SK-N-SH treated with all-trans-retinoic acid at 6 μM for 48 hours (cell line): ENCODE measurements around the gene ORAI3.
"Not testable (repeated sequence)": the region's sequence is repeated elsewhere in the genome, so short reads cannot be mapped to it uniquely, and the experiment has no call there.

Experiments
- ATAC-seq: fragments of 200-7000 bp; cut with Tn5 transposase; 3 replicates; pipeline ENCODE4 v1.9.1; 2020; ENCODE audit warnings: mild to moderate bottlenecking, moderate library complexity
- ARNTL ChIP-seq: fragments of 450-650 bp; formaldehyde crosslinking; IDR thresholded peaks from 2 replicates; pipeline ENCODE4 v1.5.0; 2020; ENCODE audit warnings: low read depth, mild to moderate bottlenecking, moderate library complexity, borderline replicate concordance
- BACH2 ChIP-seq: fragments of 250-450 bp; sonication (Bioruptor Pico); IDR thresholded peaks from 2 replicates; pipeline ENCODE4 v1.9.0; 2021; ENCODE audit warnings: mild to moderate bottlenecking, borderline replicate concordance
- CSDC2 ChIP-seq: fragments of 250-450 bp; sonication (Bioruptor Pico); IDR thresholded peaks from 2 replicates; pipeline ENCODE4 v1.5.0; 2020; ENCODE audit warnings: mild to moderate bottlenecking, moderate library complexity
- ESRRG ChIP-seq: fragments of 250-450 bp; sonication (Bioruptor Pico); IDR thresholded peaks from 2 replicates; pipeline ENCODE4 v1.6.1; 2021; ENCODE audit warnings: mild to moderate bottlenecking
- GLIS3 ChIP-seq: fragments of 250-450 bp; sonication (Bioruptor Pico); IDR thresholded peaks from 2 replicates; pipeline ENCODE4 v1.5.0; 2020; ENCODE audit warnings: mild to moderate bottlenecking, moderate library complexity
- ISL1 ChIP-seq: fragments of 250-450 bp; sonication (Bioruptor Pico); IDR thresholded peaks from 2 replicates; pipeline ENCODE4 v2.1.2; 2022; ENCODE audit warnings: mild to moderate bottlenecking, moderate library complexity
- OSR1 ChIP-seq: fragments of 250-450 bp; sonication (Bioruptor Pico); IDR thresholded peaks from 2 replicates; pipeline ENCODE4 v1.8.0; 2022; ENCODE audit warnings: moderate library complexity, mild to moderate bottlenecking, inconsistent platforms
- RARB ChIP-seq: fragments of 250-450 bp; sonication (Bioruptor Pico); IDR thresholded peaks from 2 replicates; pipeline ENCODE4 v1.8.0; 2021; ENCODE audit warnings: mild to moderate bottlenecking, moderate library complexity
- SNAI2 ChIP-seq: fragments of 250-450 bp; sonication (Bioruptor Pico); IDR thresholded peaks from 2 replicates; pipeline ENCODE4 v1.5.0; 2020; ENCODE audit warnings: mild to moderate bottlenecking, moderate library complexity
- TCF4 ChIP-seq: fragments of 250-450 bp; sonication (Bioruptor Pico); IDR thresholded peaks from 2 replicates; pipeline ENCODE4 v1.8.0; 2021; ENCODE audit warnings: mild to moderate bottlenecking, moderate library complexity, borderline replicate concordance
- TOX ChIP-seq: fragments of 250-450 bp; sonication (Bioruptor Pico); IDR thresholded peaks from 2 replicates; pipeline ENCODE4 v1.8.0; 2021; ENCODE audit warnings: mild to moderate bottlenecking, moderate library complexity, borderline replicate concordance
- ZC3H10 ChIP-seq: fragments of 250-450 bp; sonication (Bioruptor Pico); IDR thresholded peaks from 2 replicates; pipeline ENCODE4 v1.5.1; 2021; ENCODE audit warnings: mild to moderate bottlenecking, moderate library complexity
- ZFP30 ChIP-seq: fragments of 450-650 bp; formaldehyde crosslinking; IDR thresholded peaks from 2 replicates; pipeline ENCODE4 v1.5.0; 2022; ENCODE audit warnings: mild to moderate bottlenecking, moderate library complexity
- ZNF565 ChIP-seq: fragments of 450-650 bp; formaldehyde crosslinking; conservative IDR thresholded peaks from 2 replicates; pipeline ENCODE4 v1.5.0; 2020; ENCODE audit warnings: low read depth, mild to moderate bottlenecking, moderate library complexity
- ZNF70 ChIP-seq: fragments of 450-650 bp; formaldehyde crosslinking; IDR thresholded peaks from 2 replicates; pipeline ENCODE4 v1.5.0; 2020; ENCODE audit warnings: mild to moderate bottlenecking, moderate library complexity
- ZNF8 ChIP-seq: fragments of 450-650 bp; formaldehyde crosslinking; IDR thresholded peaks from 2 replicates; pipeline ENCODE4 v1.5.0; 2020; ENCODE audit warnings: mild to moderate bottlenecking, moderate library complexity
- TF ChIP-seq, protein P1 (sequence below): fragments of 250-450 bp; sonication (Bioruptor Pico); IDR thresholded peaks from 2 replicates; pipeline ENCODE4 v1.8.0; 2021; ENCODE audit warnings: low read depth, mild to moderate bottlenecking, moderate library complexity, borderline replicate concordance
- TF ChIP-seq, protein P2 (sequence below): fragments of 250-450 bp; sonication (Bioruptor Pico); IDR thresholded peaks from 2 replicates; pipeline ENCODE4 v1.5.1; 2020; ENCODE audit warnings: low read depth, mild to moderate bottlenecking, moderate library complexity
- TF ChIP-seq, protein P3 (sequence below): fragments of 250-450 bp; sonication (Bioruptor Pico); IDR thresholded peaks from 2 replicates; pipeline ENCODE4 v1.5.1; 2021; ENCODE audit warnings: mild to moderate bottlenecking, moderate library complexity
- TF ChIP-seq, protein P4 (sequence below): fragments of 250-450 bp; sonication (Bioruptor Pico); IDR thresholded peaks from 2 replicates; pipeline ENCODE4 v1.8.0; 2020; ENCODE audit warnings: mild to moderate bottlenecking, moderate library complexity, borderline replicate concordance

The ORAI3 gene

DNA sequence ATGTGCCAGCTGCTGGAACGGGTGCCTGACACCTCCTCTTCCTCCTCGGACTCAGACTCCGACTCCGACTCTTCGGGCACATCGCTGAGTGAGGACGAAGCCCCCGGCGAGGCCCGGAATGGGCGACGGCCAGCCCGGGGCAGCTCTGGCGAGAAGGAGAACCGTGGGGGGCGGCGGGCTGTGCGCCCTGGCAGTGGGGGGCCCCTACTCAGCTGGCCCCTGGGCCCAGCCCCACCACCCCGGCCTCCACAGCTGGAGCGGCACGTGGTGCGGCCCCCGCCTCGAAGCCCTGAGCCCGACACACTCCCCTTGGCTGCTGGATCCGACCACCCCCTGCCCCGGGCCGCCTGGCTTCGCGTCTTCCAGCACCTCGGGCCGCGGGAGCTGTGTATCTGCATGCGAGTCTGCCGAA lies 18.7 kb upstream of the ORAI3 start (continued):
- TF ChIP-seq CSDC2 (CRISPR knock-in tag) (no peak), GLIS3 (CRISPR knock-in tag) (no peak)

DNA sequence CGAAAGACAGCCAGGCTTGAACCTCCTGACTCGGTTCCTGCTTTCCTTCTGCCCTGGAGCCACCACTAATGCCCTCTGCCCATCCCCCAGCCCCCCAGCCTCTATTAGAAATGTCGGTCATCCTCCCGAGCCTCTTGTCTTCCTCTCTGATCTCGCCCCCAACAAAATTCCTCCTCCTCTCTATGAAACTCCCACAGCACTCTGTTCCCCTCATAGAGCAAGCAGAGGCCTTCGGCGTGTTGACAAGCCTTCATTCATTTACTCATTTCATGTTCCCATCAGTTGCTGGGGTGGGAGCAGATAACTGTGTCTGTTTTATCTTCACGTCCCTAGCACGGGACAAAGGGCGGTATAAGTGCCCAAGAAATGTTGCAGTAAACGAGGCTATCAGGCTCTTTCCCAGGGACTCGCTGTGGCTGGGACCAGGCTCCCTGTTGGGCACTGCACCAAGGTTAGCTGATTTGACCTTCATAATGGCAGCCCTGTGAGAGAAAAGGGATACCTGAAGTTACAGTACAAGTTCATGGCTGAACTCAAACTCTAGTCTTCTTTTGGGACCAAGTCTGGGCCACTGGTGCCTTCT lies 17.7 kb upstream of the ORAI3 start:
- ATAC-seq = no peak

DNA sequence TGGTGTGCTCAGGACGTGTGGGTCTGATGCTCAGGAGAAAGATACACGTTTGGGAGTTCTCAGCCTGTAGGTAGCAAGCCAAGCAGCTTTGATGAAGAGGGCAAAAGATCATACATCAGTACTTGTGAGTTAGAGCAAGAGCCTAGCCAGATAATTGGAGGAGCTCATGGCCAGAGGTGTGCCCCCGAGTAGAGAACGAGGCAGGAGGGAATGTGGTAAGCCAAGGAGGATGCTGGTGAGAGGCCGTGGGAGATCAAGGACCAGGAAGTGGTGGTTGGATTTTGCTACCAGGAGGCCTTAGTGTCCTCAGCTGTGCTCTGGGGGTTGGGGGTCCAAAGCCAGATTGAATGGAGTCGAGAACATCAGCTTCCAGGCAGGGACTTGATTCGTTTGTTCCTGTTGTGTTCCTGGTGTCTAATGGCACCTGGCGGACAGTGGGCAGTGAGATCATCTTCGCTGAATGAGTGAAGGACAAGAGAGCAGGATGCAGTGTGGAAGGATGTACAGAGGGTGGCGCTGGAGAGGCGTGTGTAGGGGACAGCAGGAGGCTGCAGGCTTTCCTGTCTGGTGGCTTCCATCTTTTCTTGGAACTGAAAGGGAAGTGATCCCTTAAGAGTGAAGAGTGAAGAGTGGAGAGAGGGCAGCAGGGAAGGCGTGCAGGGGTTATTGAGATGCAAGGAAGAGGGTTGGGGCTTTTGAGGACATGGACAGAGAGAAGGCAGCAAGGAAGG lies 13.9 kb upstream of the ORAI3 start:
- ATAC-seq = peak; percentile 83
- TF ChIP-seq ZFP30 (no peak), ZC3H10 (CRISPR knock-in tag) (no peak), CSDC2 (CRISPR knock-in tag) (no peak), ZNF565 (CRISPR knock-in tag) (no peak), TOX (CRISPR knock-in tag) (no peak), GLIS3 (CRISPR knock-in tag) (no peak), SNAI2 (CRISPR knock-in tag) (no peak), ZNF70 (CRISPR knock-in tag) (no peak), ESRRG (CRISPR knock-in tag) (no peak), BACH2 (CRISPR knock-in tag) (no peak), RARB (CRISPR knock-in tag) (no peak), OSR1 (no peak), ZNF8 (CRISPR knock-in tag) (no peak), TCF4 (no peak)

More for the DNA sequence above, 17.7 kb upstream of the ORAI3 start:
- TF ChIP-seq, protein P1, sequence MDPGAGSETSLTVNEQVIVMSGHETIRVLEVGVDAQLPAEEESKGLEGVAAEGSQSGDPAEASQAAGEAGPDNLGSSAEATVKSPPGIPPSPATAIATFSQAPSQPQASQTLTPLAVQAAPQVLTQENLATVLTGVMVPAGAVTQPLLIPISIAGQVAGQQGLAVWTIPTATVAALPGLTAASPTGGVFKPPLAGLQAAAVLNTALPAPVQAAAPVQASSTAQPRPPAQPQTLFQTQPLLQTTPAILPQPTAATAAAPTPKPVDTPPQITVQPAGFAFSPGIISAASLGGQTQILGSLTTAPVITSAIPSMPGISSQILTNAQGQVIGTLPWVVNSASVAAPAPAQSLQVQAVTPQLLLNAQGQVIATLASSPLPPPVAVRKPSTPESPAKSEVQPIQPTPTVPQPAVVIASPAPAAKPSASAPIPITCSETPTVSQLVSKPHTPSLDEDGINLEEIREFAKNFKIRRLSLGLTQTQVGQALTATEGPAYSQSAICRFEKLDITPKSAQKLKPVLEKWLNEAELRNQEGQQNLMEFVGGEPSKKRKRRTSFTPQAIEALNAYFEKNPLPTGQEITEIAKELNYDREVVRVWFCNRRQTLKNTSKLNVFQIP (CRISPR knock-in tag) = no peak
- TF ChIP-seq ARNTL (CRISPR knock-in tag) (no peak), TCF4 (no peak)
- TF ChIP-seq, protein P2, sequence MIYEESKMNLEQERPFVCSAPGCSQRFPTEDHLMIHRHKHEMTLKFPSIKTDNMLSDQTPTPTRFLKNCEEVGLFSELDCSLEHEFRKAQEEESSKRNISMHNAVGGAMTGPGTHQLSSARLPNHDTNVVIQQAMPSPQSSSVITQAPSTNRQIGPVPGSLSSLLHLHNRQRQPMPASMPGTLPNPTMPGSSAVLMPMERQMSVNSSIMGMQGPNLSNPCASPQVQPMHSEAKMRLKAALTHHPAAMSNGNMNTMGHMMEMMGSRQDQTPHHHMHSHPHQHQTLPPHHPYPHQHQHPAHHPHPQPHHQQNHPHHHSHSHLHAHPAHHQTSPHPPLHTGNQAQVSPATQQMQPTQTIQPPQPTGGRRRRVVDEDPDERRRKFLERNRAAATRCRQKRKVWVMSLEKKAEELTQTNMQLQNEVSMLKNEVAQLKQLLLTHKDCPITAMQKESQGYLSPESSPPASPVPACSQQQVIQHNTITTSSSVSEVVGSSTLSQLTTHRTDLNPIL (CRISPR knock-in tag) = no peak

DNA sequence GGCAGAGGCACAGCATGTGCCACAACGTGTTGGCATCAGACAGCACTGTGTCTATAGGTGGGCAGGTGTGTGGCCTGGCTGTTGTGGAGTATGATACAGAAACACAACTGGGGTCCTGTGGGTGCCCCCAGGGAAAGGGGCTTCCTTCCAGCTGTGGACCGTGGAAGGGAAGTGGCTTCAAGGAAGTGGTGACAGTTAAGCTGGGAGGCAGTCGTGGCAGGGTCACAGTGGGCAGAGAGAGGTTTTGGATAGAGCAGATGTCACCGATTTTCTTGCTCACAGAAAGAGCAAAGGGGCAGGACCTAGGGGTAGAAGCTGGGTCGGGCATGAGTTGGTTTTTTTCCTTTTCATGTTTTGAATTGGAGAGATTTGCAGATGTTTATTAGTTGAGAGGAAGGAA lies 11.2 kb upstream of the ORAI3 start:
- ATAC-seq = no peak
- no peak for TF ChIP-seq RARB (CRISPR knock-in tag)
- TF ChIP-seq, protein P3, sequence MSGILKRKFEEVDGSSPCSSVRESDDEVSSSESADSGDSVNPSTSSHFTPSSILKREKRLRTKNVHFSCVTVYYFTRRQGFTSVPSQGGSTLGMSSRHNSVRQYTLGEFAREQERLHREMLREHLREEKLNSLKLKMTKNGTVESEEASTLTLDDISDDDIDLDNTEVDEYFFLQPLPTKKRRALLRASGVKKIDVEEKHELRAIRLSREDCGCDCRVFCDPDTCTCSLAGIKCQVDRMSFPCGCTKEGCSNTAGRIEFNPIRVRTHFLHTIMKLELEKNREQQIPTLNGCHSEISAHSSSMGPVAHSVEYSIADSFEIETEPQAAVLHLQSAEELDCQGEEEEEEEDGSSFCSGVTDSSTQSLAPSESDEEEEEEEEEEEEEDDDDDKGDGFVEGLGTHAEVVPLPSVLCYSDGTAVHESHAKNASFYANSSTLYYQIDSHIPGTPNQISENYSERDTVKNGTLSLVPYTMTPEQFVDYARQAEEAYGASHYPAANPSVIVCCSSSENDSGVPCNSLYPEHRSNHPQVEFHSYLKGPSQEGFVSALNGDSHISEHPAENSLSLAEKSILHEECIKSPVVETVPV = no peak
- no peak for TF ChIP-seq ZNF565 (CRISPR knock-in tag)
- no peak for TF ChIP-seq ZC3H10 (CRISPR knock-in tag)
- TF ChIP-seq GLIS3 (CRISPR knock-in tag) = no peak
- TF ChIP-seq CSDC2 (CRISPR knock-in tag) = no peak
- TF ChIP-seq, protein P2 (CRISPR knock-in tag) = no peak
- TF ChIP-seq ISL1 (CRISPR knock-in tag) = no peak
- no peak for TF ChIP-seq BACH2 (CRISPR knock-in tag)
- no peak for TF ChIP-seq ZNF70 (CRISPR knock-in tag)
- no peak for TF ChIP-seq ARNTL (CRISPR knock-in tag)
- no peak for TF ChIP-seq TCF4
- TF ChIP-seq, protein P4, sequence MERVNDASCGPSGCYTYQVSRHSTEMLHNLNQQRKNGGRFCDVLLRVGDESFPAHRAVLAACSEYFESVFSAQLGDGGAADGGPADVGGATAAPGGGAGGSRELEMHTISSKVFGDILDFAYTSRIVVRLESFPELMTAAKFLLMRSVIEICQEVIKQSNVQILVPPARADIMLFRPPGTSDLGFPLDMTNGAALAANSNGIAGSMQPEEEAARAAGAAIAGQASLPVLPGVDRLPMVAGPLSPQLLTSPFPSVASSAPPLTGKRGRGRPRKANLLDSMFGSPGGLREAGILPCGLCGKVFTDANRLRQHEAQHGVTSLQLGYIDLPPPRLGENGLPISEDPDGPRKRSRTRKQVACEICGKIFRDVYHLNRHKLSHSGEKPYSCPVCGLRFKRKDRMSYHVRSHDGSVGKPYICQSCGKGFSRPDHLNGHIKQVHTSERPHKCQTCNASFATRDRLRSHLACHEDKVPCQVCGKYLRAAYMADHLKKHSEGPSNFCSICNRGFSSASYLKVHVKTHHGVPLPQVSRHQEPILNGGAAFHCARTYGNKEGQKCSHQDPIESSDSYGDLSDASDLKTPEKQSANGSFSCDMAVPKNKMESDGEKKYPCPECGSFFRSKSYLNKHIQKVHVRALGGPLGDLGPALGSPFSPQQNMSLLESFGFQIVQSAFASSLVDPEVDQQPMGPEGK (CRISPR knock-in tag) = no peak
- no peak for TF ChIP-seq SNAI2 (CRISPR knock-in tag)
- no peak for TF ChIP-seq ESRRG (CRISPR knock-in tag)
- TF ChIP-seq OSR1 = no peak
- TF ChIP-seq, protein P1 (CRISPR knock-in tag) = no peak
- no peak for TF ChIP-seq ZNF8 (CRISPR knock-in tag)

DNA sequence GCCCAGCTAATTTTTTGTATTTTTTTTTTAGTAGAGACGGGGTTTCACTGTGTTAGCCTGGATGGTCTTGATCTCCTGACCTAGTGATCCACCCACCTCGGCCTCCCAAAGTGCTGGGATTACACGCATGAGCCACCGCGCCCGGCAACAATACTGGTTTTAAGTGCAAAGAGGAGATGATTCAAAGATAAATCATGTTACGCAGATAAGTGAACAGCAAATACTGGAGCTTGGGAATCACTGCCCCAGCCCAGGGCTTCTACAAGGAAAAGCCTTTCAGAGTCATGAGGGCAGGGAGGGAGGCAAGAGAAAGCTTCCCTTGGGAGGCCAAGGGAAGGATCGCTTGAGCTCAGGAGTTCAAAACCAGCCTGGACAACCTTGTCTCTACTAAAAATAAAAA lies 9.3 kb upstream of the ORAI3 start:
- not testable (repeated sequence) for ATAC-seq
